Ishikawa (cell line): ENCODE measurements around the gene FLOT2.

ENCODE experiments used
- CEBPB ChIP-seq: IDR thresholded peaks from 2 replicates; pipeline ENCODE4 v1.6.1; 2012
- CREB1 ChIP-seq: IDR thresholded peaks from 2 replicates; pipeline ENCODE4 v1.6.1; 2012; ENCODE audit warnings: low read depth
- EGR1 ChIP-seq: IDR thresholded peaks from 2 replicates; pipeline ENCODE4 v1.6.1; 2012
- EP300 ChIP-seq: IDR thresholded peaks from 2 replicates; pipeline ENCODE4 v1.6.1; 2012; ENCODE audit warnings: borderline replicate concordance
- FOXM1 ChIP-seq: IDR thresholded peaks from 2 replicates; pipeline ENCODE4 v1.6.1; 2012; ENCODE audit warnings: low read depth, borderline replicate concordance
- MAX ChIP-seq: IDR thresholded peaks from 2 replicates; pipeline ENCODE4 v1.6.1; 2012
- NFIC ChIP-seq: IDR thresholded peaks from 2 replicates; pipeline ENCODE4 v1.6.1; 2012
- RAD21 ChIP-seq: IDR thresholded peaks from 2 replicates; pipeline ENCODE4 v1.6.1; 2012; ENCODE audit warnings: low read depth
- TAF1 ChIP-seq: IDR thresholded peaks from 2 replicates; pipeline ENCODE4 v1.6.1; 2012; ENCODE audit warnings: low read depth, mild to moderate bottlenecking
- TCF12 ChIP-seq: IDR thresholded peaks from 2 replicates; pipeline ENCODE4 v1.6.1; 2012; ENCODE audit warnings: low read depth
- TEAD4 ChIP-seq: IDR thresholded peaks from 2 replicates; pipeline ENCODE4 v1.6.1; 2012
- USF1 ChIP-seq: IDR thresholded peaks from 2 replicates; pipeline ENCODE4 v1.6.1; 2012
- YY1 ChIP-seq: IDR thresholded peaks from 2 replicates; pipeline ENCODE4 v1.6.1; 2012; ENCODE audit warnings: low read depth
- ZBTB7A ChIP-seq: IDR thresholded peaks from 2 replicates; pipeline ENCODE4 v1.6.1; 2012; ENCODE audit warnings: low read depth
- TF ChIP-seq, protein P1 (sequence below): IDR thresholded peaks from 2 replicates; pipeline ENCODE4 v1.6.1; 2012; ENCODE audit warnings: low read depth, mild to moderate bottlenecking

The FLOT2 gene

GRCh38 chr17:28849281-28849680 is 48.3 kb downstream of the FLOT2 start:
- TF ChIP-seq EGR1: no peak
- TF ChIP-seq TAF1: no peak
- no peak for TF ChIP-seq TEAD4
- TF ChIP-seq, protein P1, sequence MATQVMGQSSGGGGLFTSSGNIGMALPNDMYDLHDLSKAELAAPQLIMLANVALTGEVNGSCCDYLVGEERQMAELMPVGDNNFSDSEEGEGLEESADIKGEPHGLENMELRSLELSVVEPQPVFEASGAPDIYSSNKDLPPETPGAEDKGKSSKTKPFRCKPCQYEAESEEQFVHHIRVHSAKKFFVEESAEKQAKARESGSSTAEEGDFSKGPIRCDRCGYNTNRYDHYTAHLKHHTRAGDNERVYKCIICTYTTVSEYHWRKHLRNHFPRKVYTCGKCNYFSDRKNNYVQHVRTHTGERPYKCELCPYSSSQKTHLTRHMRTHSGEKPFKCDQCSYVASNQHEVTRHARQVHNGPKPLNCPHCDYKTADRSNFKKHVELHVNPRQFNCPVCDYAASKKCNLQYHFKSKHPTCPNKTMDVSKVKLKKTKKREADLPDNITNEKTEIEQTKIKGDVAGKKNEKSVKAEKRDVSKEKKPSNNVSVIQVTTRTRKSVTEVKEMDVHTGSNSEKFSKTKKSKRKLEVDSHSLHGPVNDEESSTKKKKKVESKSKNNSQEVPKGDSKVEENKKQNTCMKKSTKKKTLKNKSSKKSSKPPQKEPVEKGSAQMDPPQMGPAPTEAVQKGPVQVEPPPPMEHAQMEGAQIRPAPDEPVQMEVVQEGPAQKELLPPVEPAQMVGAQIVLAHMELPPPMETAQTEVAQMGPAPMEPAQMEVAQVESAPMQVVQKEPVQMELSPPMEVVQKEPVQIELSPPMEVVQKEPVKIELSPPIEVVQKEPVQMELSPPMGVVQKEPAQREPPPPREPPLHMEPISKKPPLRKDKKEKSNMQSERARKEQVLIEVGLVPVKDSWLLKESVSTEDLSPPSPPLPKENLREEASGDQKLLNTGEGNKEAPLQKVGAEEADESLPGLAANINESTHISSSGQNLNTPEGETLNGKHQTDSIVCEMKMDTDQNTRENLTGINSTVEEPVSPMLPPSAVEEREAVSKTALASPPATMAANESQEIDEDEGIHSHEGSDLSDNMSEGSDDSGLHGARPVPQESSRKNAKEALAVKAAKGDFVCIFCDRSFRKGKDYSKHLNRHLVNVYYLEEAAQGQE: no peak
- no peak for TF ChIP-seq CREB1
- no peak for TF ChIP-seq RAD21
- TF ChIP-seq FOXM1: no peak
- TF ChIP-seq TCF12: no peak
- TF ChIP-seq USF1: no peak
- TF ChIP-seq NFIC: no peak
- no peak for TF ChIP-seq ZBTB7A

DNA sequence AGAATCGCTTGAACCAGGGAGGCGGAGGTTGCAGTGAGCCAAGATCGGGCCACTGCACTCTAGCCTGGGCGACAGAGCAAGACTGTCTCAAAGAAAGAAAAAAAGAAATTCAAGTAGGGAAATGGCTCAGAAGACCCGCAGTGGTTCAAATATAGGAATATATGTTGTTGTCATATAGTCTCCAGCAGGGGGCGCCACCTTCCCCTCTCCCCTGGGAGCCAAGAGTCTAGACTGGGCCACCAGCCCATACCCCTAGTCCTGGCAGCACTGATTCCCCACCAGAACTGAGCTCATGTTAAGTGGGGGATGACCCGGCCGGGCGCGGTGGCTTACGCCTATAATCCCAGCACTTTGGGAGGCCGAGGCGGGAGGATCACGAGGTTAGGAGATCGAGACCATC is 48.9 kb downstream of the FLOT2 start:
- TF ChIP-seq RAD21: peak; percentile 26; the same call in 1 of the 2 replicates

- TF ChIP-seq EP300 (no peak), MAX (no peak), RAD21 (no peak), YY1 (no peak), FOXM1 (no peak), TEAD4 (no peak), EGR1 (no peak), NFIC (no peak), CREB1 (no peak), ZBTB7A (no peak), CEBPB (no peak), TAF1 (no peak), USF1 (no peak), TCF12 (no peak)
Observed at GRCh38 chr17:28846231-28846630, 51.3 kb downstream of the FLOT2 start.

DNA sequence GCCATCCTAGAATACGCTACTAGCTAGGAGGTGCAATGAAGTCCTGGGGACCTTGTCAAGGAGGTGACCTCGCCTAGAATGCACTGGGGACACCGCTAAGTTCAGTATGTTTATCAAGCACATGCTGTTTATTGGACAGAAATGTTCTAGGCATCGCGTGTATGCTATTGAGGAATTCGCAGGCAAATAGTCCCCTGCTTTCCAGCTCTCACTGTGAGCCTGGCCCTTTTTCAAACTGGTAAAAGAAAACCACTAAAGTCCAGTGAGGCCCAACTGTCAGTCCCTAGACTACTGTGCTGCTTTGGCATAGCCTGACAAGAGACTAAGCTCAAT is 53.8 kb downstream of the FLOT2 start:
- TF ChIP-seq, protein P1: no peak
- TF ChIP-seq TCF12 (no peak), CEBPB (no peak), EP300 (no peak), TEAD4 (no peak), EGR1 (no peak), FOXM1 (no peak), RAD21 (no peak), NFIC (no peak), TAF1 (no peak), MAX (no peak), CREB1 (no peak), USF1 (no peak), YY1 (no peak), ZBTB7A (no peak)

DNA sequence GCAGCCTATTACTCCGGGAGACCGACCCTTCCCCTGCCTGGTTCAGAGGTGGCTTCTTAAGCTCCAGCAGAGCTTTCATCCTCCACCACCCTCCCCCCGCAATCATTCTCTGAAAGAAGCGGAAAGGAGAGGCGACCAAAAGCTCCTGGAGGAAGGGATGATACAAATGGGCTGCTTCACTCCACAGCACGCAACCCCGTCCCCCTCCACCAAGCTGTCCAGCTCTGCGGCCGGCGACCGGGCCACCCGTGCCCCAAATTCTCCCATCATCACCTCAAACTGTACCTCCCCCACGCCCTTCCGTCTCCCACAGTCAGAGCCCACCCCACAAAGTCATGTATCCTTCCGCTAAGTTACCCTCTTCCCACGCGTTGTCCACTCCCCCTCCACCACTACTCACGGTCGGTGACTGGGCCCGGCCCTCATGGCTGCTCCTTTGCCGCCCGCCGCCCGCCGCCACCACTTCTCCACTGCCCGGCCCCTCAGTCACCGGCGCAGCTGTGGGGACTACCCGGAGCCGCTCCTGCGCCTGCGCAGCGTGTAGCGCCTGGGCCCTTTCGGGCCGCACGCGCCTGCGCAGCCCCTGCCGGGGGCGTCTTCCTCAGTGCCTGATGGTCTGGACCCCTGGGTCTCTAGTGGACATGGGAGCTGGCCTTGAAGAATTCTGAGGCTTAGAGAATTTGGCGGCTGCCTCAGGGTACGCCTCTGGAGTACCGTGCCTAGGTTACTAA is 55.1 kb downstream of the FLOT2 start, which contains the start of gene FAM222B:
Gene FAM222B (minus strand): TSS at position 509 of the 731 bp plus-strand sequence. CDS start 76,123 bp downstream, outside the sequence.
- TF ChIP-seq MAX: no peak; the same call in 1 of the 2 replicates
- TF ChIP-seq, protein P1: no peak
- no peak for TF ChIP-seq YY1
- TF ChIP-seq ZBTB7A: 0 out of 2 replicates have a peak, but pooled peaks have one; percentile 42
- TF ChIP-seq TAF1: peak; percentile 81
- no peak for TF ChIP-seq EGR1
- TF ChIP-seq CEBPB: no peak
